Measurements from ENCODE around the gene PBX1.

Gene PBX1

GRCh38 chr1:164671323-164671965 lies 112.5 kb downstream of the PBX1 start:
- no peak for TF ChIP-seq CTCF (IDR thresholded peaks at IDR 0.05; ENCODE audit: insufficient read depth, low read depth, low read length, missing control alignments)
- H3K4me3 ChIP-seq (ENCODE audit: low read depth, low read length), result no peak overlapping the region
- no peak for DNase-seq (ENCODE audit: low read depth)

GRCh38 chr1:164671966-164672571 lies 113.1 kb downstream of the PBX1 start:
- TF ChIP-seq CTCF (IDR thresholded peaks at IDR 0.05; ENCODE audit: insufficient read depth, low read depth, low read length, missing control alignments), result no peak
- no peak for DNase-seq (ENCODE audit: low read depth)
- no peak overlapping the region for H3K4me3 ChIP-seq (ENCODE audit: low read depth, low read length)

GRCh38 chr1:164672588-164672987 lies 113.6 kb downstream of the PBX1 start:
- H3K4me3 ChIP-seq (ENCODE audit: low read depth, low read length), result no peak overlapping the region
- no peak for TF ChIP-seq CTCF (IDR thresholded peaks at IDR 0.05; ENCODE audit: insufficient read depth, low read depth, low read length, missing control alignments)
- DNase-seq (ENCODE audit: low read depth), result no peak

GRCh38 chr1:164673584-164674214 lies 114.7 kb downstream of the PBX1 start:
- DNase-seq (ENCODE audit: low read depth), result peak; percentile 24
- TF ChIP-seq CTCF (IDR thresholded peaks at IDR 0.05; ENCODE audit: insufficient read depth, low read depth, low read length, missing control alignments), result peak; percentile 62

GRCh38 chr1:164675342-164675904 lies 116.4 kb downstream of the PBX1 start:
- H3K4me3 ChIP-seq (ENCODE audit: low read depth, low read length), result no peak overlapping the region
- no peak for DNase-seq (ENCODE audit: low read depth)
- no peak for TF ChIP-seq CTCF (IDR thresholded peaks at IDR 0.05; ENCODE audit: insufficient read depth, low read depth, low read length, missing control alignments)

More at GRCh38 chr1:164673584-164674214, 114.7 kb downstream of the PBX1 start:
- no peak overlapping the region for H3K4me3 ChIP-seq (ENCODE audit: low read depth, low read length)

- DNase-seq (ENCODE audit: low read depth), result no peak
- no peak for TF ChIP-seq CTCF (IDR thresholded peaks at IDR 0.05; ENCODE audit: insufficient read depth, low read depth, low read length, missing control alignments)
- no peak overlapping the region for H3K4me3 ChIP-seq (ENCODE audit: low read depth, low read length)
These were observed 119.2 kb downstream of the PBX1 start for GRCh38 chr1:164678136-164678700.

Measured in GM12865 (cell line).